A549 (cell line): Measurements from ENCODE around the gene NEBL. TPM values are rescaled to one million over a fixed set of nuclear protein-coding genes. Genes with fewer than 3 reads are reported as not detected.
A peak's percentile ranks its signal among the peaks of the same experiment; 100 is the strongest.

Experiments used
- ATAC-seq, 2 experiments: fragments of 200-7000 bp in 1 of 2; fragments of >200 bp in 1 of 2; cut with Nextera tagmentation in 1 of 2; cut with Tn5 transposase in 1 of 2; 3 replicates each; pipeline versions ENCODE4 v1.8.0 to v1.9.1; 2018 to 2020; ENCODE audit warnings: mild to moderate bottlenecking in 1 of 2, moderate library complexity in 1 of 2
- CTCF ChIA-PET: fragments of 300-600 bp; sonication (Branson Sonifier 250); formaldehyde crosslinking; extraction: SDS; loops from one replicate; lab custom pipeline; 2021; ENCODE audit warnings: antibody characterized with exemption, inconsistent platforms; lab: Yijun Ruan, JAX
- POLR2A ChIA-PET: fragments of 350-600 bp; formaldehyde crosslinking; extraction: SDS; loops from one replicate; lab custom pipeline; 2021; ENCODE audit warnings: antibody characterized with exemption, inconsistent platforms; lab: Yijun Ruan, JAX
- DNase-seq, 2 experiments: peaks; one replicate each; pipeline versions ENCODE4 v3.0.0 to v3.0.0-alpha.2; 2011 to 2016; ENCODE audit warnings: low read depth in 1 of 2, low spot score in 1 of 2
- FAIRE-seq: peaks from 2 replicates; lab custom pipeline; 2011; peaks lifted over from hg19 to GRCh38; lab: Jason Lieb, UNC
- H3K27ac ChIP-seq, 2 experiments: fragments of >200 bp; sonication (Bioruptor Twin); formaldehyde crosslinking; 3 replicates each; pipeline ENCODE4 v1.5.1; 2016 to 2017
- H3K4me1 ChIP-seq: fragments of >200 bp; sonication (Bioruptor Twin); formaldehyde crosslinking; 3 replicates; pipeline ENCODE4 v1.6.1; 2016
- H3K4me2 ChIP-seq: fragments of >200 bp; sonication (Bioruptor Twin); formaldehyde crosslinking; 3 replicates; pipeline ENCODE4 v1.6.1; 2016
- H3K4me3 ChIP-seq: fragments of >200 bp; sonication (Bioruptor Twin); formaldehyde crosslinking; 3 replicates; pipeline ENCODE4 v1.5.1; 2016
- H3K9me3 ChIP-seq: fragments of >200 bp; sonication (Bioruptor Twin); formaldehyde crosslinking; 3 replicates; pipeline ENCODE4 v1.6.1; 2016
- ELK1 ChIP-seq: fragments of 150-350 bp; IDR thresholded peaks from 2 replicates; pipeline ENCODE4 v1.6.1; 2014; ENCODE audit warnings: low read depth, mild to moderate bottlenecking, low read length
- EP300 ChIP-seq, 2 experiments: fragments of >200 bp; sonication (Bioruptor Twin); formaldehyde crosslinking; IDR thresholded peaks; 2 replicates in 1 of 2; 3 replicates in 1 of 2; pipeline ENCODE4 v1.6.1; 2016 to 2017
- FOSL2 ChIP-seq, 2 experiments: fragments of 450-650 bp in 1 of 2; fragments of >200 bp in 1 of 2; sonication (Bioruptor Twin) in 1 of 2; formaldehyde crosslinking; IDR thresholded peaks; 2 replicates each; pipeline versions ENCODE4 v1.5.0 to v1.6.1; 2016 to 2020; ENCODE audit warnings: mild to moderate bottlenecking in 1 of 2, moderate library complexity in 1 of 2
- HOXA7 ChIP-seq: fragments of 250-450 bp; sonication (Bioruptor Pico); IDR thresholded peaks from 2 replicates; pipeline ENCODE4 v1.5.0; 2020; ENCODE audit warnings: mild to moderate bottlenecking, moderate library complexity
- MAX ChIP-seq: IDR thresholded peaks from 2 replicates; pipeline ENCODE4 v1.6.1; 2012
- POLR2AphosphoS2 ChIP-seq: conservative IDR thresholded peaks from 2 replicates; pipeline ENCODE4 v1.6.1; 2012; ENCODE audit warnings: low read length, improper control_type of control experiment, inconsistent platforms
- RAD21 ChIP-seq, 2 experiments: fragments of >200 bp in 1 of 2; sonication (Bioruptor Twin) in 1 of 2; formaldehyde crosslinking in 1 of 2; IDR thresholded peaks in 1 of 2; conservative IDR thresholded peaks in 1 of 2; 2 replicates in 1 of 2; 3 replicates in 1 of 2; pipeline ENCODE4 v1.6.1; 2012 to 2018; ENCODE audit warnings: inconsistent platforms in 1 of 2
- REST ChIP-seq: fragments of 200-600 bp; sonication (generic); IDR thresholded peaks from 2 replicates; pipeline ENCODE4 v1.6.1; 2016; ENCODE audit warnings: antibody characterized with exemption, mild to moderate bottlenecking, moderate library complexity
- SMC3 ChIP-seq: fragments of >200 bp; sonication (Bioruptor Twin); formaldehyde crosslinking; IDR thresholded peaks from 3 replicates; pipeline ENCODE4 v1.6.1; 2018; ENCODE audit warnings: inconsistent platforms
- TFCP2L1 ChIP-seq: fragments of 250-450 bp; sonication (Bioruptor Pico); IDR thresholded peaks from 2 replicates; pipeline ENCODE4 v1.5.0; 2021; ENCODE audit warnings: mild to moderate bottlenecking
- WGBS: methylation state at CpG from one replicate; pipeline ENCODE4 v1.1.6; 2017; ENCODE audit errors: missing lambda C conversion rate; 5-methylcytosine and 5-hydroxymethylcytosine counted together
- polyA plus RNA-seq, 4 experiments: library from polyadenylated mRNA; depleted of rRNA in 3 of 4; stranded (reverse); fragments of >200 nt; fragmentation: RNase III in 1 of 4; extraction: RNeasy Plus Mini Kit Qiagen cat#74134 plus additional on column Dnase treatment in 1 of 4; gene quantifications; 2 replicates in 3 of 4; 3 replicates in 1 of 4; pipeline ENCODE4 v1.2.3, GENCODE V29; 2011 to 2017

NEBL gene
- polyA plus RNA-seq, 2 of the 4 experiments (the other 2 are of a cell fraction) = 13.0 to 33.8 TPM

GRCh38 chr10:20768843-20769242, 128.3 kb downstream of the NEBL start:
- FAIRE-seq (no peak), DNase-seq (no peak), ATAC-seq (no peak)
- Histone ChIP-seq H3K27ac (no peak overlapping the region), H3K4me2 (no peak overlapping the region), H3K9me3 (no peaks in the 10 kb centered on the region), H3K4me3 (no peak overlapping the region), H3K4me1 (no peaks in the 10 kb centered on the region)
- WGBS = 5% methylated on average over 3 of the region's 3 CpGs
- TF ChIP-seq RAD21 (conservative IDR thresholded peaks at IDR 0.05 in 1 of 2, IDR thresholded peaks at IDR 0.05 in 1 of 2) (peak; percentile 56 to 63), SMC3 (peak; percentile 41; the same call in 2 of the 3 replicates), EP300 (IDR thresholded peaks at IDR 0.05) (no peak)
- CTCF ChIA-PET = interaction anchor here (0.5 to 1.6 kb wide), 11 partner anchors 13 to 950 kb away, joined by 3 to 4 read pairs (median 3); no protein-coding TSS in a partner anchor
- POLR2A ChIA-PET = no interaction called here

- no peaks in the 10 kb centered on the region for H3K4me1 ChIP-seq
- WGBS = 6% methylated on average over 2 of the region's 2 CpGs
- no peak overlapping the region for H3K4me2 ChIP-seq
- no peak overlapping the region for H3K27ac ChIP-seq
- no peak for DNase-seq
- FAIRE-seq = no peak
- CTCF ChIA-PET = no interaction called here
- H3K9me3 ChIP-seq = no peaks in the 10 kb centered on the region
- no peak overlapping the region for H3K4me3 ChIP-seq
- no peak for TF ChIP-seq HOXA7 (CRISPR knock-in tag)
- no peak for ATAC-seq
- POLR2A ChIA-PET = no interaction called here
These were observed 130.1 kb downstream of the NEBL start for GRCh38 chr10:20767028-20767427.

GRCh38 chr10:20765066-20765465, 132.0 kb downstream of the NEBL start:
- ChIA-PET POLR2A (no interaction called here), CTCF (no interaction called here)
- ATAC-seq (no peak), FAIRE-seq (no peak), DNase-seq (no peak)
- H3K4me2 ChIP-seq = no peak overlapping the region
- no peak overlapping the region for H3K4me3 ChIP-seq
- no peak overlapping the region for H3K27ac ChIP-seq
- 47% methylated on average over 1 of the region's 1 CpG for WGBS
- TF ChIP-seq ELK1 (no peak), TFCP2L1 (CRISPR knock-in tag) (no peak), FOSL2 (IDR thresholded peaks at IDR 0.05) (no peak), FOSL2 (CRISPR knock-in tag; IDR thresholded peaks at IDR 0.05) (no peak), REST (no peak)
- H3K9me3 ChIP-seq = no peaks in the 10 kb centered on the region
- H3K4me1 ChIP-seq = no peaks in the 10 kb centered on the region

- Histone ChIP-seq H3K4me1 (no peaks in the 10 kb centered on the region), H3K9me3 (no peaks in the 10 kb centered on the region), H3K4me3 (no peak overlapping the region), H3K27ac (no peak overlapping the region), H3K4me2 (no peak overlapping the region)
- no peak for TF ChIP-seq POLR2AphosphoS2
- TF ChIP-seq FOSL2 (IDR thresholded peaks at IDR 0.05) = no peak
- no peak for TF ChIP-seq FOSL2 (CRISPR knock-in tag; IDR thresholded peaks at IDR 0.05)
- TF ChIP-seq MAX = no peak
- ChIA-PET CTCF (no interaction called here), POLR2A (no interaction called here)
- no peak for DNase-seq
- ATAC-seq = no peak; a peak in 1 of 6 replicates
- WGBS = 0% methylated on average over 2 of the region's 2 CpGs
- FAIRE-seq = no peak
These were observed 136.7 kb downstream of the NEBL start for GRCh38 chr10:20760460-20760859.
